Measurements from ENCODE around the gene LILRB2. TPM values are rescaled to one million over a fixed set of nuclear protein-coding genes. Genes with fewer than 3 reads are reported as not detected.

The LILRB2 gene
- total RNA-seq, 2 donors from 2014 or later, result not detected

DNA sequence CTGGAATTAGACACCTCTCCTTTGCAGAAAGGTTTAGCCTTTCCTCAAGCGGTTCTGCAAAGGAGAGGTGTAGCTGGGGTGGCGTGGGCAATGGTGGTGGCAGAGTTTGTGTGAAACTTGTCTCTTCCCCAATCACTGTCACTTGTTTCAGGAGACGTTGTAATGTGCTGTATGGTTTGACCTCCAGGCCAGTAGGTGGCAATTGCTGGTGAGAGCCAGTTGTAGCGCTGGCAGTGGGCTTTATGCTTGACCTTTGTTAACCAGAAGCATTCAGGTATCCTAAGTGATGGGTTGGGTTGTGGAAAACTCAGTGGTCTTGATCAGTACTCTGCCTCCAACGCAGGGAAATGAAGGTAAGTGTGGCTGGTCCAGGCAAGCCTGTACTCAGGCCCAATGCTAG lies 44.7 kb upstream of the LILRB2 start:
- Mint-ChIP-seq H3K36me3 (ENCODE audit: low read depth) (no peaks in the 10 kb centered on the region), H3K27ac (no peak overlapping the region), H3K9me3 (peaks cover 22% of the 10 kb centered on the region), H3K4me1 (no peaks in the 10 kb centered on the region), H3K4me3 (no peak overlapping the region), H3K27me3 (ENCODE audit: insufficient read depth) (peaks cover 8% of the 10 kb centered on the region)
- H3K9me3 ChIP-seq (ENCODE audit: control insufficient read depth, low read length), result peaks cover 8% of the 10 kb centered on the region
- TF ChIP-seq, protein P1, sequence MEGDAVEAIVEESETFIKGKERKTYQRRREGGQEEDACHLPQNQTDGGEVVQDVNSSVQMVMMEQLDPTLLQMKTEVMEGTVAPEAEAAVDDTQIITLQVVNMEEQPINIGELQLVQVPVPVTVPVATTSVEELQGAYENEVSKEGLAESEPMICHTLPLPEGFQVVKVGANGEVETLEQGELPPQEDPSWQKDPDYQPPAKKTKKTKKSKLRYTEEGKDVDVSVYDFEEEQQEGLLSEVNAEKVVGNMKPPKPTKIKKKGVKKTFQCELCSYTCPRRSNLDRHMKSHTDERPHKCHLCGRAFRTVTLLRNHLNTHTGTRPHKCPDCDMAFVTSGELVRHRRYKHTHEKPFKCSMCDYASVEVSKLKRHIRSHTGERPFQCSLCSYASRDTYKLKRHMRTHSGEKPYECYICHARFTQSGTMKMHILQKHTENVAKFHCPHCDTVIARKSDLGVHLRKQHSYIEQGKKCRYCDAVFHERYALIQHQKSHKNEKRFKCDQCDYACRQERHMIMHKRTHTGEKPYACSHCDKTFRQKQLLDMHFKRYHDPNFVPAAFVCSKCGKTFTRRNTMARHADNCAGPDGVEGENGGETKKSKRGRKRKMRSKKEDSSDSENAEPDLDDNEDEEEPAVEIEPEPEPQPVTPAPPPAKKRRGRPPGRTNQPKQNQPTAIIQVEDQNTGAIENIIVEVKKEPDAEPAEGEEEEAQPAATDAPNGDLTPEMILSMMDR (conservative IDR thresholded peaks at IDR 0.05), result no peak
- no peak overlapping the region for H3K9ac ChIP-seq (ENCODE audit: extremely low read depth, low read length, poor library complexity, severe bottlenecking)
- no peaks in the 10 kb centered on the region for H3K36me3 ChIP-seq (ENCODE audit: control insufficient read depth, insufficient read depth, low read length)
- no peaks in the 10 kb centered on the region for H3K4me1 ChIP-seq (ENCODE audit: control insufficient read depth, insufficient read depth, low read length)
- WGBS, 2 experiments (ENCODE audit: insufficient coverage in 1 of 2, insufficient read length in 1 of 2), result 40 to 82% methylated on average over 1 to 5 of the region's 5 CpGs
- H3K27me3 ChIP-seq (ENCODE audit: control insufficient read depth, insufficient read depth, low read length, poor library complexity, severe bottlenecking), result no peaks in the 10 kb centered on the region
- H3K4me3 ChIP-seq (ENCODE audit: low read length), result no peak overlapping the region
- H3K27ac ChIP-seq (ENCODE audit: low read depth, low read length), result no peak overlapping the region
- no peak for DNase-seq

DNA sequence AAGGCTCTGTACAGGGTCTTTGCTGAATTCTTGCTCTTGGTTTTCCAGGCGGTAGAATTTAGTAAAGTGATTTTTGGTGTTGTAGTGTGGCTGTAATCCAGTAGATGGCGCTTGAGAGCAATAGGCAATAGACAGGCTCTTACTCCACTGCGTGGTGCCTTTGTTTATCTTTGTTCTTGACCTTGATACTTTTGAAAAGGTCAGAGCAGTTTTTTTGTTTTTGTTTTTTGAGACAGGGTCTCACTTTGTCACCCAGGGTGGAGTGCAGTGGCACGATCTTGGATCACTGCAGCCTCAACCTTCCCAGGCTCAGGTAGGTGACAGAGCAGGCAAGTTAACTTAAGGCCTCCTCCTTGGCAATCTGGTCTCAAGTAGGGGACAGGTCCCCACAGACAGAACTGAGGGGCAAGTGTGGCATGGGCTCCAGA lies 44.3 kb upstream of the LILRB2 start:
- H3K9me3 Mint-ChIP-seq, result peaks cover 27% of the 10 kb centered on the region
- H3K27me3 Mint-ChIP-seq (ENCODE audit: insufficient read depth), result peaks cover 8% of the 10 kb centered on the region
- no peak overlapping the region for H3K4me3 ChIP-seq (ENCODE audit: low read length)
- peaks cover 8% of the 10 kb centered on the region for H3K9me3 ChIP-seq (ENCODE audit: control insufficient read depth, low read length)
- no peaks in the 10 kb centered on the region for H3K36me3 Mint-ChIP-seq (ENCODE audit: low read depth)
- H3K27ac Mint-ChIP-seq, result no peak overlapping the region
- TF ChIP-seq, protein P1 (conservative IDR thresholded peaks at IDR 0.05), result peak; percentile 92
- DNase-seq, result peak; percentile 75
- H3K4me3 Mint-ChIP-seq, result no peak overlapping the region
- no peak overlapping the region for H3K9ac ChIP-seq (ENCODE audit: extremely low read depth, low read length, poor library complexity, severe bottlenecking)
- WGBS, 2 experiments (ENCODE audit: insufficient coverage in 1 of 2, insufficient read length in 1 of 2), result 19 to 33% methylated on average over 2 to 4 of the region's 4 CpGs
- no peaks in the 10 kb centered on the region for H3K4me1 Mint-ChIP-seq
- no peaks in the 10 kb centered on the region for H3K4me1 ChIP-seq (ENCODE audit: control insufficient read depth, insufficient read depth, low read length)
- no peaks in the 10 kb centered on the region for H3K27me3 ChIP-seq (ENCODE audit: control insufficient read depth, insufficient read depth, low read length, poor library complexity, severe bottlenecking)
- no peak overlapping the region for H3K27ac ChIP-seq (ENCODE audit: low read depth, low read length)
- no peaks in the 10 kb centered on the region for H3K36me3 ChIP-seq (ENCODE audit: control insufficient read depth, insufficient read depth, low read length)

DNA sequence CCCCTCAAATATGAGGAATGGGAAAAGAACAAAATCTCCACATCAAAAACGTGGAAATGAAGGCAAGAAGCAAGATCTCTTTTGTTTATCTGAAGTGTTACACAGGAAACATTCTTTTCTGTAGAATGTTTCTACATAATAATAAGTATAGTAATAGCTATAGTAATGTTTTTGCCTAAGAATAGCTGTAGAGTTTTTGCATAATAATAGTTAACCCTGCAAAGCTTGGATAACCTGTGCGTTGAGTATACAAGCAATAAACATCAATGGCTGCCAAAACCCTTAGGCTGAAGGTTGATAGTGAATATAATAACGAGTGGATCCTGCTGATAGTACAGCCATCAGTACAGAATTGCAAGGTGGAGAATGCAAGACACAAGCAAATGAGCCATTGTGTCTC lies 43.2 kb upstream of the LILRB2 start:
- WGBS, 2 experiments (ENCODE audit: insufficient coverage in 1 of 2, insufficient read length in 1 of 2), result 24% methylated on average over 2 of the region's 3 CpGs; no CpG with 5 or more reads in 1 of the 2 experiments
- DNase-seq, result no peak
- TF ChIP-seq, protein P1 (conservative IDR thresholded peaks at IDR 0.05), result no peak
- Histone ChIP-seq H3K36me3 (ENCODE audit: control insufficient read depth, insufficient read depth, low read length) (no peaks in the 10 kb centered on the region), H3K4me3 (ENCODE audit: low read length) (no peak overlapping the region), H3K27me3 (ENCODE audit: control insufficient read depth, insufficient read depth, low read length, poor library complexity, severe bottlenecking) (no peaks in the 10 kb centered on the region), H3K4me1 (ENCODE audit: control insufficient read depth, insufficient read depth, low read length) (no peaks in the 10 kb centered on the region), H3K27ac (ENCODE audit: low read depth, low read length) (no peak overlapping the region), H3K9me3 (ENCODE audit: control insufficient read depth, low read length) (peaks cover 8% of the 10 kb centered on the region), H3K9ac (ENCODE audit: extremely low read depth, low read length, poor library complexity, severe bottlenecking) (no peak overlapping the region)
- Mint-ChIP-seq H3K4me1 (no peaks in the 10 kb centered on the region), H3K4me3 (no peak overlapping the region), H3K36me3 (ENCODE audit: low read depth) (no peaks in the 10 kb centered on the region), H3K27me3 (ENCODE audit: insufficient read depth) (peaks cover 4% of the 10 kb centered on the region), H3K27ac (no peak overlapping the region), H3K9me3 (peaks cover 32% of the 10 kb centered on the region)
